GM12864 (cell line): ENCODE measurements around the gene PHACTR1.
"Not testable (repeated sequence)": the region's sequence is repeated elsewhere in the genome, so short reads cannot be mapped to it uniquely, and the experiment has no call there.

Source experiments
- DNase-seq: peaks from one replicate; pipeline ENCODE4 v3.0.0-alpha.2; 2011; ENCODE audit warnings: low read depth
- H3K4me3 ChIP-seq: 2 replicates; pipeline ENCODE4 v1.5.1; 2011; ENCODE audit warnings: mild to moderate bottlenecking, low read depth, low read length, control low read depth
- CTCF ChIP-seq: IDR thresholded peaks from 2 replicates; pipeline ENCODE4 v1.5.1; 2011; ENCODE audit warnings: low read depth, mild to moderate bottlenecking, moderate library complexity, low read length, control low read depth, inconsistent platforms; ENCODE audit errors: missing control alignments

The PHACTR1 gene

GRCh38 chr6:13242178-13242577, 525.6 kb downstream of the PHACTR1 start:
- no peak overlapping the region for H3K4me3 ChIP-seq
- DNase-seq, result no peak
- no peak for TF ChIP-seq CTCF

GRCh38 chr6:13242590-13242989, 526.0 kb downstream of the PHACTR1 start:
- no peak for TF ChIP-seq CTCF
- no peak for DNase-seq
- no peak overlapping the region for H3K4me3 ChIP-seq

GRCh38 chr6:13243033-13243432, 526.5 kb downstream of the PHACTR1 start:
- no peak for TF ChIP-seq CTCF
- no peak for DNase-seq
- no peak overlapping the region for H3K4me3 ChIP-seq

- not testable (repeated sequence) for DNase-seq
These were observed 527.2 kb downstream of the PHACTR1 start for GRCh38 chr6:13243745-13244144.

GRCh38 chr6:13247627-13248026, 531.1 kb downstream of the PHACTR1 start:
- no peak for TF ChIP-seq CTCF
- H3K4me3 ChIP-seq, result no peak overlapping the region
- no peak for DNase-seq

More at GRCh38 chr6:13243745-13244144, 527.2 kb downstream of the PHACTR1 start:
- H3K4me3 ChIP-seq, result not testable (repeated sequence)

- no peak overlapping the region for H3K4me3 ChIP-seq
- DNase-seq, result no peak
- no peak for TF ChIP-seq CTCF
These were observed 531.5 kb downstream of the PHACTR1 start for GRCh38 chr6:13248053-13248452.

GRCh38 chr6:13248584-13248985, 532.0 kb downstream of the PHACTR1 start:
- DNase-seq, result no peak
- H3K4me3 ChIP-seq, result no peak overlapping the region
- no peak for TF ChIP-seq CTCF

GRCh38 chr6:13248994-13249393, 532.4 kb downstream of the PHACTR1 start:
- no peak overlapping the region for H3K4me3 ChIP-seq
- no peak for DNase-seq
- TF ChIP-seq CTCF, result no peak
